GM18505 (cell line): ENCODE results near the gene SAPCD1.

Source experiments
- ATAC-seq: cut with Tn5 transposase; IDR thresholded peaks from one replicate; pipeline ENCODE4 v1.9.1; 2021; ENCODE audit not compliant: unreplicated experiment
- POLR2A ChIP-seq: IDR thresholded peaks from 4 replicates; pipeline ENCODE4 v1.6.1; 2011; ENCODE audit warnings: borderline replicate concordance; ENCODE audit not compliant: insufficient read depth, insufficient read length; ENCODE audit errors: extremely low read depth

Gene SAPCD1

GRCh38 chr6:31762356-31762755 is at the start of gene SAPCD1:
TSS of gene SAPCD1 (plus strand) at chr6:31762656. CDS start at chr6:31763055, 399 bp downstream.
- ATAC-seq = no peak
- TF ChIP-seq POLR2A = no peak

DNA sequence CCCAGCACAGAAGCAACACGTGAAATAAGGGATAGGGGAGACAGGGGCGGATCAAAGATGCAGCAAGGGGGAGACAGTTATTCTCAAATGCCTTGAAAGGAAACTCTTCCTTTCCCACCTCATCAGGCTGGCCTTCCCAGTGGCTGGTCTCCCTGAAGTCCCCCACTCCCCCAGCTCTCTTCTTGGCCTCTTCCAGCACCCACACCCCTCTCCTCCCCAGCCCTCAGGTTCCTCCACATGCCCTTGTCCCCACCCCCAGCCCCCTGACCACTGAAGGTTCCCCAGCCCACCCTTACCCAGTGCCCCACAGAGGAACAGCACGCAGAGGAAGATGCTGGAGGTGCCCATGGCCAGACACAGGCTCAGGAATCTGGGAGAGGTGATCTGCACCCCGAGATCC is 49.0 kb upstream of the SAPCD1 start:
- no peak for TF ChIP-seq POLR2A
- ATAC-seq = no peak

- ATAC-seq = no peak
- TF ChIP-seq POLR2A = no peak
These were observed 48.3 kb upstream of the SAPCD1 start for GRCh38 chr6:31713991-31714684.

GRCh38 chr6:31715022-31715958 is 47.2 kb upstream of the SAPCD1 start, which contains the start of gene LY6G6D:
TSS of gene LY6G6D (plus strand) at chr6:31715348. CDS start at chr6:31715356, 8 bp downstream.
- no peak for ATAC-seq
- no peak for TF ChIP-seq POLR2A

- no peak for TF ChIP-seq POLR2A
- ATAC-seq = no peak
These were observed 44.8 kb upstream of the SAPCD1 start for GRCh38 chr6:31717499-31718222.

DNA sequence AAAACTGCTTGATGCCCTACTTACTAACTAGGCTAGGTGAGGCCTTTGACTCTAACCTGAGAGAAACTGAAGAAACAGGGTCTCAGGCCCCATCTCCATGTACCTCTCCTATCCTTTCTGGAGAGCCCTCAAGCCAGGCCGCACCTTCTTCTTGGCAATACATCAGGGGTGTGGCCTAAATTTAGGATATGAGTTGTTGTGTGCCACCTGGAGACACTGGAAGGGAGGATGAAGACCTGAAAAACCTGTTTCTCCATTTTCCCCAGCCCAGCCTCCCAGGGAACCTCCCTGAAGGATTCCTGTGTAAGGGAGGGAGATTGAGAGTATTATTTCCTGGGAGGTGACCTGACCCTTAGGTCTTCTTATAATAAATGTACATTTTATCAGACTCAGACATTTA is 44.2 kb upstream of the SAPCD1 start:
- ATAC-seq = no peak
- no peak for TF ChIP-seq POLR2A

GRCh38 chr6:31719001-31719400 is 43.5 kb upstream of the SAPCD1 start:
- no peak for ATAC-seq
- no peak for TF ChIP-seq POLR2A

DNA sequence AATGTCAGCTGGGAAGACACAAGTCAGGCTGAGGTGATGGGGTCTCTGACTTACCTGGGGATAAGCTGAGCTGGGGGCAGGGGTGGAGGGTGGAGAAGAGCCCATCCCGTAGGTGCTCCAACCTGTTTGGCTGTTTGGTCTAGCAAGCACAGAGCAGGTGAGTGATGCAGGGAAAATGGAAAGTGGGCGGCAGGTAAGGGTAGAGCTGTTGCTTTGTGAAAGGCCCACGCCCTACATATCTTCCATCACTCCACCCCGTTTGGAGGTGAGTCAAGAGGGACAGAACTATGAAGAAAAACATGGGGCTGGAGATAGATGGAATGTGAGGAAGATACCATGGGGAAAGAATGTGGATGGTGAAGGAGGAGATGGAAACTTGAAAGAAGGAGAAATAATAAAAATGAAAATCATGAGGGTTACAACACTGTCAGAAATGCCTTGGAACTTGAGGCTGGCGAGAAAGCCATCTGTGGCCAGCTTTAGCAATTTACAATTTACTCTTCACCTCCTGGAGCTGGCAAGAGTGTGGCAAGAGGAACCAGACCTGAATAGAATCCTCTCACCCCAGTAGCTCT is 42.2 kb upstream of the SAPCD1 start:
- TF ChIP-seq POLR2A = no peak
- no peak for ATAC-seq

DNA sequence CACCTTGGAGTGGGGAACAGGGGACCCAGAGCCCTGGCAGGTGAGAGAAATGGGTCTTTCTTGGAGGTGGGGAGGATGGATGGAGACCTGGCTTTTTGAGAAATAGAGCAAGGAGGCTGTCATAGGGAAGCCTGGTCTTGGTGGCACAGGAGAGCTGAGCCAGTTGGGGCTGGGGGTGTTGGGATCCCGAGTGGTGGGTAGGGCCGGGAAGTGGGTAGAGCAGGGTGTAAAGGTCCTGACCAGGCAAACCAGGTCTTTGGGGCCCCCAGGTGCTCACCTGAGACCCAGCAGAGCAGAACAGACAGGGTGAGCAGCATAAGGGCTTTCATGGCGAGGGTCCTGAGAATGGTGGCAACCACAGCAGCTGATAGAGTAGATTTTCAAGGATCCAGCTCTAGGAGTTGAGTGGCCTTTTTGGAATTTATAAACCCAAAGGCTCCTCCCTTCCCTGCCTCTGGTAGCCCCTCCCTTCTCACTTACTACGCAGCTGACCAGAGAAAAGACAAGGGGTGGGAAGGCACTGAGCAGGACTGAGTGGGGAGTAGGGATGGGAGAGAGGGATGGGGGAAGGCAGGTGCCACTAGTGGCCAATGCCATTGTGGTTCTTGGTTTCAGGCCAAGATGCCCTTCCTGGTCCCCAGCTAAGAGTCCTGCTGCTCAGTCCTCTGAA is 41.0 kb upstream of the SAPCD1 start, which contains the start of gene LY6G6C:
TSS of gene LY6G6C (minus strand) at position 396 of the 670 bp plus-strand sequence. CDS start at position 329, 67 bp downstream.
- ATAC-seq = no peak
- TF ChIP-seq POLR2A = no peak

DNA sequence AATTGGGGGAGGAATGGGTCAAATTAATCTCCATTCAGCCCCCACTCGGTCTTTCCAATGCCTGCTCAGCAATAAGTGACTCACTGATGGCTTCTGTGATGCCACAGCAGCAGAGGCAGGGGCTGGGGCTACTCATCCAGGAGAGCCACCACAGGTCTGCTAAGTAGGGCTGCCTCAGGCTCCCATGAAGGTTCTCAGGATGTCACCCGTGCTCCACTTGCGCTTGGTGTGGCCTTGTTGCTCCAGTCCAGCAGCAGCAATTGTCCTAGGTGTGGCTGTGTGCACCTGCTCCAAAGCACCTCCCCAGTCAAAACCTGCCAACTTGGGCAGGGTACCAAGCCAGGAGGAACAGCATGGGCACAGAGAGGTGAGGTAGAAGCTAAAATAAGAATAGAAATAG is 40.3 kb upstream of the SAPCD1 start:
- no peak for ATAC-seq
- TF ChIP-seq POLR2A = no peak

GRCh38 chr6:31723245-31723979 is 39.0 kb upstream of the SAPCD1 start, which contains the start of gene MPIG6B:
TSS of gene MPIG6B (plus strand) at chr6:31723373. CDS start at chr6:31723384, 11 bp downstream.
- ATAC-seq = no peak
- no peak for TF ChIP-seq POLR2A
